H1 (cell line): ENCODE results near the gene ABHD17B. TPM values are rescaled to one million over a fixed set of nuclear protein-coding genes. Genes with fewer than 3 reads are reported as not detected.

Experiments
- CTCF ChIA-PET: fragments of 300-600 bp; sonication (Branson Sonifier 250); formaldehyde crosslinking; loops from one replicate; lab custom pipeline; 2021; ENCODE audit not compliant: partially characterized antibody; lab: Charles Lee
- POLR2A ChIA-PET: fragments of 300-600 bp; sonication (Branson Sonifier 250); formaldehyde crosslinking; loops from one replicate; lab custom pipeline; 2021; ENCODE audit warnings: inconsistent platforms; ENCODE audit not compliant: partially characterized antibody; lab: Charles Lee
- DNase-seq, 2 experiments: peaks; one replicate each; pipeline versions ENCODE4 v3.0.0 to v3.0.0-alpha.2; 2010 to 2022; ENCODE audit warnings: low spot score in 2 of 2, low read depth in 1 of 2, mixed read lengths in 1 of 2
- FAIRE-seq: peaks from 2 replicates; lab custom pipeline; 2011; peaks lifted over from hg19 to GRCh38; lab: Jason Lieb, UNC
- H2AFZ ChIP-seq: 2 replicates; pipeline ENCODE4 v1.8.1; 2012; ENCODE audit warnings: low read length, inconsistent platforms
- H2AK5ac ChIP-seq: 2 replicates; pipeline ENCODE4 v1.6.1; 2013; ENCODE audit warnings: low read depth, low read length
- H2BK120ac ChIP-seq: replicated peaks from 2 replicates; pipeline ENCODE3; 2013; ENCODE audit warnings: low read depth, low read length, inconsistent platforms
- H2BK12ac ChIP-seq: 2 replicates; pipeline ENCODE4 v1.6.1; 2013; ENCODE audit warnings: low read depth, low read length
- H2BK15ac ChIP-seq: 2 replicates; pipeline ENCODE4 v1.6.1; 2013; ENCODE audit warnings: low read length
- H2BK20ac ChIP-seq: 2 replicates; pipeline ENCODE4 v1.6.1; 2013; ENCODE audit warnings: low read length
- H2BK5ac ChIP-seq: 2 replicates; pipeline ENCODE4 v1.6.1; 2013; ENCODE audit warnings: low read depth, low read length
- H3K14ac ChIP-seq: 2 replicates; pipeline ENCODE4 v1.6.1; 2013; ENCODE audit warnings: inconsistent platforms; ENCODE audit not compliant: insufficient read length
- H3K18ac ChIP-seq: 2 replicates; pipeline ENCODE4 v1.6.1; 2013; ENCODE audit warnings: low read length; ENCODE audit errors: extremely low read depth
- H3K23ac ChIP-seq: 2 replicates; pipeline ENCODE4 v1.6.1; 2013; ENCODE audit warnings: inconsistent platforms; ENCODE audit not compliant: insufficient read length
- H3K23me2 ChIP-seq: 2 replicates; pipeline ENCODE4 v1.6.1; 2013; ENCODE audit warnings: low read depth, low read length
- H3K27ac ChIP-seq: 2 replicates; pipeline ENCODE4 v1.6.1; 2011; ENCODE audit warnings: low read depth, low read length, inconsistent platforms
- H3K27me3 ChIP-seq, 4 experiments: replicated peaks in 1 of 4; 1 replicate in 1 of 4; 2 replicates in 3 of 4; pipeline versions ENCODE4 v1.6.1 to v1.8.1; 2011 to 2013; ENCODE audit warnings: low read length in 3 of 4, mild to moderate bottlenecking in 3 of 4, inconsistent platforms in 2 of 4, mixed read lengths in 2 of 4, moderate library complexity in 1 of 4; ENCODE audit not compliant: control insufficient read depth in 3 of 4, insufficient read depth in 3 of 4; ENCODE audit errors: extremely low read depth in 1 of 4
- H3K36me3 ChIP-seq, 4 experiments: 2 replicates each; pipeline versions ENCODE4 v1.6.1 to v1.8.1; 2011 to 2013; ENCODE audit warnings: mild to moderate bottlenecking in 4 of 4, low read length in 3 of 4, moderate library complexity in 2 of 4, control low read depth in 1 of 4, inconsistent platforms in 1 of 4; ENCODE audit not compliant: insufficient read depth in 4 of 4, control insufficient read depth in 2 of 4
- H3K4ac ChIP-seq: replicated peaks from 2 replicates; pipeline ENCODE3; 2013; ENCODE audit warnings: low read length, low read depth, mixed read lengths, inconsistent platforms; ENCODE audit not compliant: insufficient read length
- H3K4me1 ChIP-seq, 4 experiments: replicated peaks in 1 of 4; 1 replicate in 1 of 4; 2 replicates in 3 of 4; pipeline versions ENCODE4 v1.6.1 to v1.8.1; 2011 to 2013; ENCODE audit warnings: low read length in 3 of 4, inconsistent platforms in 2 of 4, mixed read lengths in 1 of 4; ENCODE audit not compliant: insufficient read depth in 4 of 4, control insufficient read depth in 3 of 4
- H3K4me2 ChIP-seq, 2 experiments: 2 replicates each; pipeline versions ENCODE4 v1.6.1 to v1.8.1; 2011 to 2013; ENCODE audit warnings: low read depth in 2 of 2, low read length in 2 of 2, control low read depth in 1 of 2, inconsistent platforms in 1 of 2, mild to moderate bottlenecking in 1 of 2; ENCODE audit not compliant: insufficient read depth in 1 of 2
- H3K4me3 ChIP-seq, 4 experiments: fragments of 200-600, 300-600 bp in 1 of 4; sonication (generic), shearing (Covaris generic), sonication (Bioruptor Twin) in 1 of 4; 2 replicates each; pipeline versions ENCODE4 v1.5.1 to v1.8.1; 2011 to 2016; ENCODE audit warnings: low read length in 4 of 4, low read depth in 3 of 4, control low read depth in 2 of 4, inconsistent platforms in 2 of 4, mild to moderate bottlenecking in 2 of 4, mixed read lengths in 1 of 4, moderate library complexity in 1 of 4; ENCODE audit not compliant: insufficient read depth in 2 of 4; ENCODE audit errors: extremely low read depth in 1 of 4
- H3K56ac ChIP-seq: replicated peaks from 2 replicates; pipeline ENCODE3; 2013; ENCODE audit warnings: low read depth, mild to moderate bottlenecking, mixed read lengths, low read length, inconsistent platforms; ENCODE audit not compliant: insufficient read length
- H3K79me1 ChIP-seq: 2 replicates; pipeline ENCODE4 v1.6.1; 2013; ENCODE audit warnings: low read depth, low read length, control low read depth
- H3K79me2 ChIP-seq, 2 experiments: 2 replicates each; pipeline versions ENCODE4 v1.6.1 to v1.8.1; 2012 to 2013; ENCODE audit warnings: low read length in 2 of 2, mild to moderate bottlenecking in 2 of 2, inconsistent platforms in 1 of 2; ENCODE audit not compliant: insufficient read depth in 2 of 2, control insufficient read depth in 1 of 2
- H3K9ac ChIP-seq, 4 experiments: replicated peaks in 1 of 4; 1 replicate in 1 of 4; 2 replicates in 3 of 4; pipeline versions ENCODE4 v1.6.1 to v1.8.1; 2011 to 2013; ENCODE audit warnings: low read depth in 3 of 4, low read length in 3 of 4, control low read depth in 2 of 4, mild to moderate bottlenecking in 2 of 4, moderate library complexity in 2 of 4, inconsistent platforms in 1 of 4; ENCODE audit errors: extremely low read depth in 1 of 4
- H3K9me3 ChIP-seq, 2 experiments: 2 replicates each; pipeline versions ENCODE4 v1.6.1 to v1.8.1; 2012 to 2013; ENCODE audit warnings: mild to moderate bottlenecking in 2 of 2, moderate library complexity in 2 of 2, control low read depth in 1 of 2, inconsistent platforms in 1 of 2, low read depth in 1 of 2, low read length in 1 of 2, mixed read lengths in 1 of 2; ENCODE audit not compliant: insufficient read depth in 2 of 2
- H4K20me1 ChIP-seq, 2 experiments: replicated peaks in 1 of 2; 2 replicates each; pipeline versions ENCODE3 to v1.8.1; 2011 to 2013; ENCODE audit warnings: inconsistent platforms in 2 of 2, low read length in 2 of 2, mild to moderate bottlenecking in 1 of 2; ENCODE audit not compliant: insufficient read depth in 2 of 2, control insufficient read depth in 1 of 2
- H4K5ac ChIP-seq: 2 replicates; pipeline ENCODE4 v1.6.1; 2013; ENCODE audit warnings: low read length, low read depth, mixed read lengths, inconsistent platforms; ENCODE audit not compliant: insufficient read length
- H4K8ac ChIP-seq: 2 replicates; pipeline ENCODE4 v1.8.0; 2013; ENCODE audit warnings: mild to moderate bottlenecking, moderate library complexity, low read length, inconsistent platforms; ENCODE audit not compliant: insufficient read depth; ENCODE audit errors: extremely low read depth
- H4K91ac ChIP-seq: replicated peaks from 2 replicates; pipeline ENCODE3; 2013; ENCODE audit warnings: low read length, mixed read lengths, inconsistent platforms; ENCODE audit not compliant: insufficient read length
- BACH1 ChIP-seq: IDR thresholded peaks from 2 replicates; pipeline ENCODE4 v1.6.1; 2012; ENCODE audit warnings: low read length, improper control_type of control experiment
- CTBP2 ChIP-seq: IDR thresholded peaks from 2 replicates; pipeline ENCODE4 v1.7.0; 2011; ENCODE audit warnings: borderline replicate concordance, mild to moderate bottlenecking, moderate library complexity, mixed read lengths, low read length; ENCODE audit not compliant: insufficient read depth, insufficient read length
- CTCF ChIP-seq, 3 experiments: IDR thresholded peaks; 1 replicate in 2 of 3; 2 replicates in 1 of 3; pipeline versions ENCODE4 v1.5.1 to v1.6.1; 2011; ENCODE audit warnings: low read length in 3 of 3, mild to moderate bottlenecking in 3 of 3, inconsistent platforms in 2 of 3, low read depth in 1 of 3, moderate library complexity in 1 of 3; ENCODE audit not compliant: insufficient read depth in 1 of 3; ENCODE audit errors: control extremely low read depth in 1 of 3
- GTF2F1 ChIP-seq: IDR thresholded peaks from 2 replicates; pipeline ENCODE4 v1.6.1; 2012; ENCODE audit warnings: low read depth, low read length, improper control_type of control experiment, borderline replicate concordance
- HDAC2 ChIP-seq, 2 experiments: fragments of 300-600 bp in 1 of 2; sonication (generic) in 1 of 2; IDR thresholded peaks; 2 replicates each; pipeline ENCODE4 v1.6.1; 2011 to 2012; ENCODE audit warnings: low read depth in 2 of 2, low read length in 2 of 2, mild to moderate bottlenecking in 2 of 2, moderate library complexity in 2 of 2, borderline replicate concordance in 1 of 2, inconsistent platforms in 1 of 2
- NRF1 ChIP-seq: IDR thresholded peaks from 2 replicates; pipeline ENCODE4 v1.6.1; 2011; ENCODE audit warnings: mild to moderate bottlenecking, low read depth, low read length, improper control_type of control experiment
- SIRT6 ChIP-seq: IDR thresholded peaks from one replicate; pipeline ENCODE4 v1.7.1; 2012; ENCODE audit warnings: low read length, inconsistent platforms
- SIX5 ChIP-seq: IDR thresholded peaks from 2 replicates; pipeline ENCODE4 v1.6.1; 2011; ENCODE audit warnings: mild to moderate bottlenecking, low read depth, low read length
- SP1 ChIP-seq: IDR thresholded peaks from 2 replicates; pipeline ENCODE4 v1.6.1; 2011; ENCODE audit warnings: low read depth, low read length
- SP4 ChIP-seq: IDR thresholded peaks from 2 replicates; pipeline ENCODE4 v1.6.1; 2012; ENCODE audit warnings: low read length, inconsistent platforms
- WGBS, 2 experiments: shearing (Covaris generic) in 1 of 2; methylation state at CpG; one replicate each; pipeline versions ENCODE4 v1.1.6 to v1.1.7; 2013 to 2015; ENCODE audit warnings: low lambda C conversion rate in 2 of 2, mixed read lengths in 2 of 2, inconsistent platforms in 1 of 2, low coverage in 1 of 2, missing lambda C conversion rate in 1 of 2; ENCODE audit not compliant: insufficient replicate concordance in 2 of 2, insufficient coverage in 1 of 2, insufficient read length in 1 of 2; ENCODE audit errors: extremely low coverage in 1 of 2, missing lambda C conversion rate in 1 of 2; 5-methylcytosine and 5-hydroxymethylcytosine counted together
- polyA plus RNA-seq, 7 experiments: library from polyadenylated mRNA; depleted of rRNA in 3 of 7; stranded (reverse) in 5 of 7; unstranded in 2 of 7; fragments of >200 nt in 5 of 7; fragments of 200-250 nt in 2 of 7; gene quantifications; 1 replicate in 5 of 7; 2 replicates in 1 of 7; 4 replicates in 1 of 7; pipeline versions ENCODE4 v1.2.1 to v1.2.3, GENCODE V29; 2011 to 2013; ENCODE audit warnings: missing spikeins in 2 of 7, mixed read lengths in 2 of 7
- total RNA-seq: library from RNA; stranded (reverse); fragmentation: NEBNext Ultra II Directional; extraction: Animal tissue kit (Norgen Biotek cat#: 25700); gene quantifications from 2 replicates; pipeline ENCODE4 v1.2.1, GENCODE V29; 2021

ABHD17B gene
- total and polyA plus RNA-seq, 2 of the 8 experiments (the other 6 are each of a cell fraction or from before 2014, with no cell fraction given), result 37.2 to 60.8 TPM

GRCh38 chr9:71929791-71930440 is 18.9 kb upstream of the ABHD17B start:
- ChIA-PET POLR2A (interaction anchor here (2.3 to 4.1 kb wide), 2 partner anchors 9 to 18 kb away, joined by 11 to 28 read pairs; partner anchors contain the start of genes ABHD17B and C9orf85), CTCF (interaction anchor here (0.9 to 1.3 kb wide), 2 partner anchors 24 to 96 kb away, joined by 3 to 4 read pairs; no protein-coding TSS in a partner anchor)
- no peak overlapping the region for H2BK12ac ChIP-seq
- no peaks in the 10 kb centered on the region for H3K23me2 ChIP-seq
- H3K9me3 ChIP-seq, result no peaks in the 10 kb centered on the region
- H3K79me1 ChIP-seq, result peaks cover 2% of the 10 kb centered on the region; the same call in 1 of the 2 replicates
- no peak overlapping the region for H3K56ac ChIP-seq
- no peak overlapping the region for H3K27ac ChIP-seq
- no peak overlapping the region for H3K23ac ChIP-seq
- H3K4me2 ChIP-seq, result no peak overlapping the region
- no peaks in the 10 kb centered on the region for H4K20me1 ChIP-seq
- H3K79me2 ChIP-seq, result peaks cover 0 to 59% of the 10 kb centered on the region in 2 experiments; a peak in 2 of 4 replicates
- no peaks in the 10 kb centered on the region for H3K27me3 ChIP-seq
- no peak overlapping the region for H2BK120ac ChIP-seq
- no peak overlapping the region for H3K4ac ChIP-seq
- no peak overlapping the region for H4K91ac ChIP-seq
- H3K18ac ChIP-seq, result no peak overlapping the region
- no peak overlapping the region for H4K5ac ChIP-seq
- H3K4me1 ChIP-seq, result peaks cover 0 to 11% (median 3%) of the 10 kb centered on the region in 4 experiments; a peak in 3 of 7 replicates
- no peak overlapping the region for H3K9ac ChIP-seq
- H2BK15ac ChIP-seq, result no peak overlapping the region
- WGBS, 2 experiments, result 98% methylated on average over 2 of the region's 2 CpGs; no CpG with 5 or more reads in 1 of the 2 experiments
- no peak overlapping the region for H2BK5ac ChIP-seq
- H2AK5ac ChIP-seq, result no peak overlapping the region
- H4K8ac ChIP-seq, result no peak overlapping the region
- no peak overlapping the region for H2AFZ ChIP-seq
- no peak overlapping the region for H3K14ac ChIP-seq
- no peaks in the 10 kb centered on the region for H3K36me3 ChIP-seq
- no peak overlapping the region for H3K4me3 ChIP-seq
- no peak overlapping the region for H2BK20ac ChIP-seq
- FAIRE-seq (no peak), DNase-seq (no peak)
- TF ChIP-seq CTBP2 (no peak), SIX5 (no peak), GTF2F1 (no peak), BACH1 (no peak), SIRT6 (no peak), HDAC2 (IDR thresholded peaks at IDR 0.05; ENCODE audit: borderline replicate concordance in 1 of 2, low read depth in 2 of 2, low read length in 2 of 2) (no peak), SP1 (no peak), NRF1 (no peak), SP4 (no peak), CTCF (IDR thresholded peaks at IDR 0.05; ENCODE audit: control extremely low read depth in 1 of 3, insufficient read depth in 1 of 3, low read depth in 1 of 3, low read length in 3 of 3) (no peak)
